OCI-LY7 (cell line): Measurements from ENCODE around the gene SCN1B. TPM values are rescaled to one million over a fixed set of nuclear protein-coding genes. Genes with fewer than 3 reads are reported as not detected.

Experiments used
- BruUV-seq: library from RNA; stranded (reverse); fragments of 400-500 nt; replicated peaks from 2 replicates; lab custom pipeline; 2021; lab: Mats Ljungman, UMichigan
- CTCF ChIA-PET: fragments of 300-600 bp; sonication (Branson Sonifier 250); formaldehyde crosslinking; loops from one replicate; lab custom pipeline; 2022; ENCODE audit warnings: antibody characterized with exemption; ENCODE audit not compliant: unreplicated experiment; lab: Charles Lee
- POLR2A ChIA-PET: fragments of 300-600 bp; sonication (Branson Sonifier 250); formaldehyde crosslinking; loops from one replicate; lab custom pipeline; 2022; ENCODE audit warnings: antibody characterized with exemption; lab: Charles Lee
- DNase-seq: peaks from one replicate; pipeline ENCODE4 v3.0.0-alpha.2; 2015; ENCODE audit warnings: low spot score
- H2AFZ ChIP-seq: fragments of 200-600 bp; sonication (generic), shearing (Covaris generic); 2 replicates; pipeline ENCODE4 v1.6.1; 2014; ENCODE audit warnings: mild to moderate bottlenecking, antibody characterized with exemption, low read length, moderate library complexity
- H3K27ac ChIP-seq: fragments of 200-600 bp; sonication (generic); 2 replicates; pipeline ENCODE4 v1.5.1; 2014; ENCODE audit warnings: mixed run types, low read depth, mild to moderate bottlenecking, moderate library complexity, low read length, inconsistent platforms; ENCODE audit not compliant: poor library complexity, severe bottlenecking
- H3K36me3 ChIP-seq: fragments of 200-600 bp; sonication (generic); 2 replicates; pipeline ENCODE4 v1.6.1; 2014; ENCODE audit warnings: mild to moderate bottlenecking, antibody characterized with exemption, low read length, moderate library complexity, mixed read lengths; ENCODE audit not compliant: insufficient read depth
- H3K4me1 ChIP-seq: fragments of 200-600 bp; sonication (generic); 2 replicates; pipeline ENCODE4 v1.5.1; 2014; ENCODE audit warnings: mild to moderate bottlenecking, low read length; ENCODE audit not compliant: insufficient read depth, poor library complexity, severe bottlenecking
- H3K4me2 ChIP-seq: fragments of 200-600 bp; sonication (generic); 2 replicates; pipeline ENCODE4 v1.6.1; 2014; ENCODE audit warnings: mild to moderate bottlenecking, low read length
- H3K4me3 ChIP-seq: fragments of 200-600 bp; sonication (generic); 2 replicates; pipeline ENCODE4 v1.5.1; 2014; ENCODE audit warnings: mild to moderate bottlenecking, low read depth, low read length; ENCODE audit not compliant: poor library complexity, severe bottlenecking
- H3K79me2 ChIP-seq: fragments of 200-600 bp; sonication (generic); 2 replicates; pipeline ENCODE4 v1.6.1; 2016; ENCODE audit warnings: low read depth, mild to moderate bottlenecking, low read length, moderate library complexity, mixed read lengths; ENCODE audit not compliant: insufficient read depth
- H3K9me2 ChIP-seq: fragments of 200-600 bp; sonication (generic); 2 replicates; pipeline ENCODE4 v1.6.1; 2016; ENCODE audit warnings: mild to moderate bottlenecking, low read length, mixed read lengths; ENCODE audit not compliant: insufficient read depth
- H3K9me3 ChIP-seq: fragments of 200-600 bp; sonication (generic); 2 replicates; pipeline ENCODE4 v1.6.1; 2014; ENCODE audit warnings: mild to moderate bottlenecking, mixed run types, low read length, mixed read lengths
- H4K20me1 ChIP-seq: fragments of 200-600 bp; sonication (generic); 2 replicates; pipeline ENCODE4 v1.6.1; 2014; ENCODE audit warnings: mild to moderate bottlenecking, antibody characterized with exemption, low read length, moderate library complexity, mixed read lengths; ENCODE audit not compliant: insufficient read depth
- CTCF ChIP-seq: fragments of 200-600 bp; sonication (generic); conservative IDR thresholded peaks from 2 replicates; pipeline ENCODE4 v1.5.1; 2014; ENCODE audit warnings: mild to moderate bottlenecking, antibody characterized with exemption, low read length, moderate library complexity, mixed read lengths
- EZH2phosphoT487 ChIP-seq: fragments of 200-600 bp; sonication (generic); IDR thresholded peaks from 2 replicates; pipeline ENCODE4 v1.6.1; 2018; ENCODE audit warnings: low read depth, borderline replicate concordance, mild to moderate bottlenecking, mixed run types, antibody characterized with exemption, low read length, moderate library complexity, mixed read lengths
- intact Hi-C: fragments of 100-400 bp; cut with micrococcal nuclease; formaldehyde crosslinking; loops from one replicate; pipeline ENCODE4 v1.10.0; 2022; ENCODE audit not compliant: unreplicated experiment
- total RNA-seq, 2 experiments: library from RNA; depleted of rRNA in 1 of 2; stranded (reverse); fragments of >200 nt in 1 of 2; shearing (Covaris generic) in 1 of 2; gene quantifications; 2 replicates each; pipeline ENCODE4 v1.2.3, GENCODE V29; 2014 to 2022

The SCN1B gene
- total RNA-seq, 2 experiments from 2014 or later: 0.41 to 3.1 TPM

- Histone ChIP-seq H3K27ac (peak overlapping the region; percentile 99), H3K4me1 (peaks cover 91% of the 10 kb centered on the region), H3K9me3 (no peaks in the 10 kb centered on the region), H3K9me2 (no peaks in the 10 kb centered on the region), H3K4me2 (peak overlapping the region; percentile 77), H3K79me2 (no peaks in the 10 kb centered on the region), H4K20me1 (no peaks in the 10 kb centered on the region), H2AFZ (no peak overlapping the region; the same call in 1 of the 2 replicates), H3K4me3 (peak overlapping the region; percentile 24), H3K36me3 (no peaks in the 10 kb centered on the region)
- TSS peak; percentile 95 for BruUV-seq
- no peak for TF ChIP-seq CTCF
- TF ChIP-seq EZH2phosphoT487: no peak
- intact Hi-C loops: loop anchor here (1.0 kb wide), 1 partner anchor 19 kb away; no protein-coding TSS in a partner anchor
- ChIA-PET CTCF (interaction anchor here (1.4 to 3.0 kb wide), 3 partner anchors 17 to 31 kb away, joined by 5 to 20 read pairs (median 8); no protein-coding TSS in a partner anchor), POLR2A (interaction anchor here (0.7 to 5.2 kb wide), 10 partner anchors 12 to 56 kb away, joined by 3 to 49 read pairs (median 4); no protein-coding TSS in a partner anchor)
- no peak for DNase-seq
Observed at GRCh38 chr19:35086455-35086854, 56.2 kb downstream of the SCN1B start.

GRCh38 chr19:35087393-35087792 lies 57.1 kb downstream of the SCN1B start:
- H3K9me3 ChIP-seq: no peaks in the 10 kb centered on the region
- H3K9me2 ChIP-seq: no peaks in the 10 kb centered on the region
- H3K4me3 ChIP-seq: no peak overlapping the region
- intact Hi-C loops: no loop called here
- TF ChIP-seq CTCF (no peak), EZH2phosphoT487 (no peak)
- H3K4me2 ChIP-seq: peak overlapping the region; percentile 77
- peak overlapping the region; percentile 99 for H3K27ac ChIP-seq
- H2AFZ ChIP-seq: no peak overlapping the region; the same call in 1 of the 2 replicates
- no peaks in the 10 kb centered on the region for H4K20me1 ChIP-seq
- ChIA-PET CTCF (interaction anchor here (0.7 to 3.0 kb wide), 3 partner anchors 20 to 50 kb away, joined by 3 to 20 read pairs (median 5); no protein-coding TSS in a partner anchor), POLR2A (interaction anchor here (0.9 to 5.2 kb wide), 5 partner anchors 13 to 55 kb away, joined by 3 to 49 read pairs (median 4); no protein-coding TSS in a partner anchor)
- BruUV-seq: no TSS peak
- DNase-seq: peak; percentile 30
- H3K36me3 ChIP-seq: no peaks in the 10 kb centered on the region
- no peaks in the 10 kb centered on the region for H3K79me2 ChIP-seq
- H3K4me1 ChIP-seq: peaks cover 88% of the 10 kb centered on the region
